Measurements from ENCODE around the gene EDRF1. TPM values are rescaled to one million over a fixed set of nuclear protein-coding genes. Genes with fewer than 3 reads are reported as not detected.

The EDRF1 gene
- total and polyA plus RNA-seq, 2 experiments from 2014 or later = 11.4 to 16.4 TPM

DNA sequence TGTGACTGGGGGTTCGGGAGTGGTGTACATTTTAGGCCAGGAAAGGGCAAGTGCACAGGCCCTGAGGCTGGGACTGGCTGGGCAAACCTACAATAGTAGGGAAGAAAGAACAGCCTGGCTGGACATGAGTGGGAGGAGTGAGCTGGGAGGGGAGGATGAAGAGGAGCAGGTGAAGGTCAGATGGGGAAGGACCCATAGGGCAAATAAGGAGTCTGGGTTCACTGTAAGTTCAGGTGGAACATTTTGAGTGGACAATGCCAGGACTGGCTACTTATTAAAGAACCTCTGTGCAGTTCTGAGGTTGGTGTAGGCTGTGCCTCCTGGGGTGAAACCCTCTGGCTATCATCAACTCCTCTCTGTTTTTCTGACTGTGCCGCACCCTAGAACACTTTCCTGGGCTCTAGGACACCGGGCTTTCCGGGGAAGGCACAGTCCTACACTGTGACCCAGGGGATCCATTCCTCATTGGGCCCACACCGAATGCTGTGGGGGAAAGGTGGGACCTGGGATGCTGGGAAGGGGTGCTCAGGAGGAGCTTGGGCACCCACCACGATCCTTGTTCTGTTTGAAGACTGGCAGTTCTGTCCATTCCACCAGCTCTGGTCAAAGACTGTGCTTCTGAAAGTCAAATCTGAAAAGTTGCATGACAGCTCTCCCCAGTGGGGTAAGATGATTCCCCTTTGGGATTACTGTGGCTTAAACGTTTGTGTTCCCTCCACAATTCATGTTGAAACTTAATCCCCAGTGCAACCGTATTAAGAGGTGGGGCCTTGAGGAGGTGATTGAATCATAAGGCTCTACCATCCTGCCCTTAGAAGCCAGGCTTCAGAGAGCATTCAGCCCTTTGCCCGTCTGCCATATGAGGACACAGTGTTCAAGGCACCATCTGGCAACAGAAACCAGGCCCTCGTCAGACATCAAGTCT, 60.2 kb downstream of the EDRF1 start:
- in situ Hi-C loops (cut with MboI) = no loop called here
- no peak overlapping the region for H3K27ac ChIP-seq
- H2AFZ ChIP-seq = no peak overlapping the region
- H3K4me3 ChIP-seq = no peak overlapping the region
- H3K4me2 ChIP-seq (ENCODE audit: unreplicated experiment) = no peak overlapping the region
- H3K27me3 ChIP-seq (replicated peaks; ENCODE audit: insufficient read depth) = no peaks in the 10 kb centered on the region
- H3K9ac ChIP-seq = no peak overlapping the region
- H3K4me1 ChIP-seq (ENCODE audit: insufficient read depth) = no peaks in the 10 kb centered on the region
- H3K79me2 ChIP-seq (ENCODE audit: insufficient read depth) = no peaks in the 10 kb centered on the region
- no peaks in the 10 kb centered on the region for H3K36me3 ChIP-seq (ENCODE audit: low read depth)
- no peak for DNase-seq
- no peaks in the 10 kb centered on the region for H3K9me3 ChIP-seq (ENCODE audit: low read depth)
- H4K20me1 ChIP-seq (ENCODE audit: insufficient read depth) = no peaks in the 10 kb centered on the region
- no peak for TF ChIP-seq EZH2 (IDR thresholded peaks at IDR 0.05; ENCODE audit: insufficient read depth, poor library complexity, severe bottlenecking)
- no peak for TF ChIP-seq EZH2phosphoT487 (IDR thresholded peaks at IDR 0.05; ENCODE audit: insufficient read depth, low read depth)
- no peaks in the 10 kb centered on the region for H3K9me2 ChIP-seq (ENCODE audit: insufficient read depth)
- no peaks in the 10 kb centered on the region for H3F3A ChIP-seq (ENCODE audit: insufficient read depth)
- WGBS, 2 experiments (ENCODE audit: low coverage in 1 of 2, low lambda C conversion rate in 2 of 2, missing lambda C conversion rate in 2 of 2) = 65% methylated on average over 10 of the region's 10 CpGs

DNA sequence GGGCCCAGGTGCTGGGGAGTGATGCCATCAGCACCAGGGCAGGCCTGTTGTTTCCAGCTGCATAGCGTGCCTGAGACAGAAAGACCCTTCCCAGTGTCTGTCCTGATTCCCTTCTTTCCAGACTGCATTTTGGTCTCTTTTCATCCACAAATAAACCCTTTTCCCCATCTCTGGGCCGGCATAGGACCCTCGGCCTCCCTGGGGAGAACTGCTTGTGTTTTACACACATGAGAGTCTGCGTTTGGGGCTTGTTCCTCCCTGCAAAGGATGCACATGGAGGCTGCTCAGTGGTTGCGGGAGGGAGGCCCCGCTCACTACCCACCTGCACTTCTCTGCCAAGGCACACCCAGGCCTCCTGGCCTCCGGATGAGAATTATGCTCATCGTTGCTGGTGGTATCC, 61.9 kb downstream of the EDRF1 start:
- no peak for TF ChIP-seq EZH2 (IDR thresholded peaks at IDR 0.05; ENCODE audit: insufficient read depth, poor library complexity, severe bottlenecking)
- Histone ChIP-seq H3K9ac (no peak overlapping the region), H3K9me2 (ENCODE audit: insufficient read depth) (no peaks in the 10 kb centered on the region), H3K36me3 (ENCODE audit: low read depth) (no peaks in the 10 kb centered on the region), H3K9me3 (ENCODE audit: low read depth) (no peaks in the 10 kb centered on the region), H3K27ac (no peak overlapping the region), H3K4me2 (ENCODE audit: unreplicated experiment) (no peak overlapping the region), H3K79me2 (ENCODE audit: insufficient read depth) (no peaks in the 10 kb centered on the region), H3K4me1 (ENCODE audit: insufficient read depth) (no peaks in the 10 kb centered on the region), H4K20me1 (ENCODE audit: insufficient read depth) (no peaks in the 10 kb centered on the region), H3F3A (ENCODE audit: insufficient read depth) (no peaks in the 10 kb centered on the region), H3K27me3 (replicated peaks; ENCODE audit: insufficient read depth) (no peaks in the 10 kb centered on the region), H3K4me3 (no peak overlapping the region), H2AFZ (no peak overlapping the region)
- in situ Hi-C loops (cut with MboI) = no loop called here
- DNase-seq = no peak
- 87 to 97% methylated on average over 8 of the region's 8 CpGs for WGBS, 2 experiments (ENCODE audit: low coverage in 1 of 2, low lambda C conversion rate in 2 of 2, missing lambda C conversion rate in 2 of 2)

DNA sequence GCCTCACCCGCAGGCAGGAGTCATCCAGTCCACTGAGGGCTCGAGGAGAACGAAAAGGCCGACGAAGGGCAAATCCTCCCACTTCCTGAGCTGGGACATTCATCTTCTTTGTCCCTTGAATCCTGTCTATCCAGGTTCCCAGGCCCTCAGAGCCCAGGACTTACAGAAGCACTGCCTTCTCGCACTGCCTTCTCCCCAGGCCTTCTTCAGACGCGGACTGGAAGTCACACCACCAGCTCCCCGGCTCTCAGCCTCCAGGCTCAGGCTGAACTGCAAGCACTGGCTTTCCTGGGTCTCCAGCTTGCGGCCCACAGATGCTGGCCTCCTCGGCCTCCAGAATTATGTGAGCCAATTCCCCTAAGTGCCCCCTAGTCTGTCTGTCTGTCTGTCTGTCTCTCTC, 62.5 kb downstream of the EDRF1 start:
- no peak overlapping the region for H3K27ac ChIP-seq
- H4K20me1 ChIP-seq (ENCODE audit: insufficient read depth) = no peaks in the 10 kb centered on the region
- no peak overlapping the region for H3K4me2 ChIP-seq (ENCODE audit: unreplicated experiment)
- no peaks in the 10 kb centered on the region for H3K79me2 ChIP-seq (ENCODE audit: insufficient read depth)
- H3K4me3 ChIP-seq = no peak overlapping the region
- H2AFZ ChIP-seq = no peak overlapping the region
- TF ChIP-seq EZH2 (IDR thresholded peaks at IDR 0.05; ENCODE audit: insufficient read depth, poor library complexity, severe bottlenecking) (no peak), EZH2phosphoT487 (IDR thresholded peaks at IDR 0.05; ENCODE audit: insufficient read depth, low read depth) (no peak)
- 96 to 97% methylated on average over 11 of the region's 11 CpGs for WGBS, 2 experiments (ENCODE audit: low coverage in 1 of 2, low lambda C conversion rate in 2 of 2, missing lambda C conversion rate in 2 of 2)
- no peak for DNase-seq
- in situ Hi-C loops (cut with MboI) = no loop called here
- H3F3A ChIP-seq (ENCODE audit: insufficient read depth) = no peaks in the 10 kb centered on the region
- no peak overlapping the region for H3K9ac ChIP-seq
- H3K4me1 ChIP-seq (ENCODE audit: insufficient read depth) = no peaks in the 10 kb centered on the region
- no peaks in the 10 kb centered on the region for H3K36me3 ChIP-seq (ENCODE audit: low read depth)
- no peaks in the 10 kb centered on the region for H3K9me3 ChIP-seq (ENCODE audit: low read depth)
- H3K9me2 ChIP-seq (ENCODE audit: insufficient read depth) = no peaks in the 10 kb centered on the region
- no peaks in the 10 kb centered on the region for H3K27me3 ChIP-seq (replicated peaks; ENCODE audit: insufficient read depth)

DNA sequence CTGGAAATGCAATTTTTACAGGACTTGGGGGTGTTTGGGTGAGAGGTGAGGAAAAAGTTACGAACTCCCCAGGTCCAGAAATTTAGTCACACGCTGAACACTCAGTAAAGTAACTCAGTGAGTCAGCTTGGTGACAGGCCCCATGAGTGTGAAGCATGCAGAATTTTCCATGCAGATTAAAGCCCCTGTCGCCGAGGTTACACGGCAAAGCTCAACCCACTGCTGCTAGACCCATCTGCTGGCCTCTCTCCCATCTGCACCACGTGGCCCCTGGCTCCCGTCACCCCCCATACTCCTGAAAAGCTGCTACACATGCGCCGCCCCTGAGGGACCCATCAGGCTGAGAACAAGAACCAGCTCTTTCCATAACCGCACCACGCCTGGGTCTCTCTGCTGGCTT, 63.1 kb downstream of the EDRF1 start:
- DNase-seq = peak; percentile 43
- Histone ChIP-seq H3K4me1 (ENCODE audit: insufficient read depth) (no peaks in the 10 kb centered on the region), H3K9ac (no peak overlapping the region), H2AFZ (no peak overlapping the region), H4K20me1 (ENCODE audit: insufficient read depth) (no peaks in the 10 kb centered on the region), H3K9me3 (ENCODE audit: low read depth) (no peaks in the 10 kb centered on the region), H3K79me2 (ENCODE audit: insufficient read depth) (no peaks in the 10 kb centered on the region), H3K9me2 (ENCODE audit: insufficient read depth) (no peaks in the 10 kb centered on the region), H3K27me3 (replicated peaks; ENCODE audit: insufficient read depth) (no peaks in the 10 kb centered on the region), H3K4me2 (ENCODE audit: unreplicated experiment) (no peak overlapping the region), H3K27ac (no peak overlapping the region), H3K4me3 (no peak overlapping the region), H3F3A (ENCODE audit: insufficient read depth) (no peaks in the 10 kb centered on the region), H3K36me3 (ENCODE audit: low read depth) (no peaks in the 10 kb centered on the region)
- in situ Hi-C loops (cut with MboI) = no loop called here
- no peak for TF ChIP-seq EZH2phosphoT487 (IDR thresholded peaks at IDR 0.05; ENCODE audit: insufficient read depth, low read depth)
- no peak for TF ChIP-seq EZH2 (IDR thresholded peaks at IDR 0.05; ENCODE audit: insufficient read depth, poor library complexity, severe bottlenecking)
- 49 to 57% methylated on average over 11 of the region's 11 CpGs for WGBS, 2 experiments (ENCODE audit: low coverage in 1 of 2, low lambda C conversion rate in 2 of 2, missing lambda C conversion rate in 2 of 2)

Data from GM23248 (cell line).